NCI-H1092 (cell line): ENCODE results near the gene MBD5.

Source experiments
- DNase-seq: peaks from one replicate; lab custom pipeline; 2025; lab: John Stamatoyannopoulos, UW

Gene MBD5

GRCh38 chr2:148221926-148222325 is 201.0 kb downstream of the MBD5 start:
- no peak for DNase-seq

DNA sequence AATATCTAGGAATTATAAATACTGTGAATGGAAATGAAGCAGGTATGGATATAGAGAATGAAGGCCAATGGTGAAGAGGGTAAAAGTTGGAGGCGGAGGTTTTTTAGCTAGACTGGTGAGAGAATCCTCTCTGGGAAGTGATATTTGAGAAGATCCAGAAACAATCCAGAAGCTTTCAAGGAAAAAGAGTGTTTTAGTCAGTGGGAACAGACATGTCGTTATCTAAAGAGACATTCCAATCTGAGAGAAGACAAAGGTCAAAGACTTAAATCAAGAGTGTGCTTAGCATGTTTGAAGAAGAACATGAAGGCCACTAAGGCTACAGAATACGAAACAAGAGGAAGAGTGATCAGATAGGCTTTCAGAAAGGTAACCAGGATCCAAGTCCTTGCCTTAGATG is 211.0 kb downstream of the MBD5 start:
- DNase-seq, result no peak

DNA sequence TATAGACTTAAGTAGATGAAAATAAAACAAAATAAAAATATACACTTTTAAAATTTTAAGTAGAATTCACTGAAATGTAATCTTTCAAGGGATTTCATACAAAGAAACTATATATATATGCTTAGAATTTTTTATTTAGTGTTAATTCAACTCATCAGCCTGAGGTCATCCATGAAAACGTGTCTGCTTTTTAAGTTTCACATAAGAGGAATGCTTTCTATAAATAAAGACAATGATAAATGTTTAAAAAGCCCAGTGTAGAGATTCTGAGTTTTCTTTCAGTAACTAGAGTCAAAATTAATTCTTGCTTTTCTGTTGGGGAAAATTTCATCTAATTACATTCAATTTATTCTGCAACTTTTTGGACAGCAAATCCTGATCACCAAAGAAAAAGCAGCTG is 213.3 kb downstream of the MBD5 start:
- no peak for DNase-seq

DNA sequence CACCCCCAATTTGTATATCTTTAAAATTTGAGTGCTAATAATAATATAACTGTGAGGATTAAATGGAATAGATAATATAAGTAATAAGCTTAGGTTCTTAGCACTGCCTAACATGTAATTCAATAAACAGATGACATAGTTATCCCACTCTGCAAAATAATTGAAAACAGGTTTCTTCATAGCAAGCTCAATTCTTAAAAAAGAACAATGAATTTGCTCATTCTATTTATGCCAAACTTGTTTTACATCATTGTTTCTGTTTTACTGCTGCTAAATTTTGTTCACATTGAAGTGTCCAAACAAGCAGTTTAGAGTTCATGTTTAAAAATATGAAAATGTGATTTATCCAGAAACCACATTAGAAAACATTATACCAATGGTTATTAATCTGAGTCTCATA is 217.0 kb downstream of the MBD5 start:
- DNase-seq, result no peak

- DNase-seq, result no peak
Observed at GRCh38 chr2:148238561-148238960, 217.7 kb downstream of the MBD5 start.

DNA sequence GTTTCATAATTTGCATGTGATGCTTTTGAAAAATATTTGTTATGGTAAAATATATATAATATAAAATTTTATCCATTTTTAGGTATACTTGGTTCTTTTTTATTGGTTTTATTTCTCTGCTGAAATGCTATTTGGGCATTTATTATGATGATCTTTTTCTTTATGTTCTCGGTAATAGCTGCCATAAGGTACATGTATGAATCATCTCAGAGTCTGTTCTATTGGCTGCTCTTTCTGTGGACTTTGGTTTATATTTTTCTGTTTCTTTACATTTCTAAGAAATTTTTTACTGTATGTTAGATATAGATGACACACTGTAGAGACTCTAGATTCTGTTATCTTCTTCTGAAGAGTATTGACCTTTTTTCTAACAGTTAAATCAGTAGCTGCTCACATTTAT is 219.9 kb downstream of the MBD5 start:
- DNase-seq, result no peak

- no peak for DNase-seq
Observed at GRCh38 chr2:148244593-148245292, 223.9 kb downstream of the MBD5 start.

DNA sequence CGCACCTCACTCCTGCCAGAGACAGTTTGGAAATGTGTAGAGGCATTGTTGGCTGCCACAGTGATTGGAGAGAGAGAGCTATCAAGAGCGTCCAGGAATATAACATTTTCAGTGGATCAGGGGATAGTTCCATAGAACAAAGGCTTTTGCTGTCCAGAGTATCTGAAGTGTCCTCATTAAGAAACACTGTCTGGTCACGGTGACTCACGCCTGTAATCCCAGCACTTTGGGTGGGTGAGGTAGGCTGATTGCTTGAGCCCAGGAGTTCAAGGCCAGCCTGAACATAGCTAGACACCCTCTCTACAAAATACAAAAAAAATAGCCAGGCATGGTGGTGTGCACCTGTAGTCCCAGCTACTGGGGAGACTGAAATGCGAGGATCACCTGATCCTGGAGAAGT is 231.1 kb downstream of the MBD5 start:
- no peak for DNase-seq

DNA sequence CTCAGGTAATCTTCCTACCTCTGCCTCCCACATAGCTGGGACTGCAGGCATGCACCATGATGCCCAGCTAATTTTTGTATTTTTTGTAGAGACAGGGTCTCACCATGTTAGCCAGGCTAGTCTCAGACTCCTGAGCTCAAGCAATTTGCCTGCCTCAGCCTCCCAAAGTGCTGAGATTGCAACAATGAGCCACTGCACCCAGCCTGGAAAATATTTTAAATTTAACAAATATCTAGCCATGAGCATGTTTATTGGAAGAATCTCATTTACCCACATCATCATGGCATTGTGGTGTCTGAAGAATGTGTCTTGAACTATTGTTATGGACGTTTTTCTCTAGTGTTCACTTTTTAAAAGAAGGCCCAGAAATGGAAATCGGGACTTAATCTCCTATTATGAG is 231.8 kb downstream of the MBD5 start:
- DNase-seq, result no peak

- DNase-seq, result no peak
Observed at GRCh38 chr2:148253685-148254084, 232.8 kb downstream of the MBD5 start.

DNA sequence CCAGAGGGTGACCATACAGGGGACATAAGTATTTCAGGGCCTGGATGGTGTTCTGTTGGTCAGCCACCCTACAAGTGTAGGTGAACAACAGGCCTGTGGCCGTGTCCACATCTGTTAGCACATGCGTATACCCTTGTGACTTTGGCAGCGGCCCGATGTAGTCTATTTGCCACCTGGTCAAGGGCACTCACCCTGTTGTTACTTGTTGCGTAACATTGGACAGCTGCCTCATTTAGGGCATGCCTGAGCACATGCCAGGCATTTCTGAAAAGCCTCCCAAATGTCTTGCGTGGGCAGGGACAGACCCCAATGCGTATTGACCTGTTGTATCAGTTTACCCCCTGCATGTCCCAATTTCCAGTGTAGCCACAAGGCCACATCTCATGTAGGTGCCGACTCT is 235.0 kb downstream of the MBD5 start:
- no peak for DNase-seq

DNA sequence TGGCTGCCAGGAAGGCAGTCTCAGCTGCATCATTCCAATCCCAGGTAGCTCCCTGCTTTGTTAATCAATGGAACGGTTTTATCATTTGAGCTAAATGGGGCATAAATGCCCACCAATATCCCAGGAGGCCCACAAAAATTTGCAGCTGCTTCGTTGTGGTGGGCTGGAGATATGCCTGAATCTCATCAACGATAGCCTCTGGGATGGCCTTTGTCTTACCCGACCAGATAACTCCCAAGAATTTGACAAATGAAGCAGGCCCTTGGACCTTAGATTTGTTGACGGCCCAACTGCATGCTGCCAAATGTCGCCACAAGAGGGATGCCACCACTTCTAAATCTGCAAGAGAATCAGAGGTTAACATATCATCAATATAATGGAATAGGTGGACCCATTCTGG is 236.4 kb downstream of the MBD5 start:
- DNase-seq, result no peak

DNA sequence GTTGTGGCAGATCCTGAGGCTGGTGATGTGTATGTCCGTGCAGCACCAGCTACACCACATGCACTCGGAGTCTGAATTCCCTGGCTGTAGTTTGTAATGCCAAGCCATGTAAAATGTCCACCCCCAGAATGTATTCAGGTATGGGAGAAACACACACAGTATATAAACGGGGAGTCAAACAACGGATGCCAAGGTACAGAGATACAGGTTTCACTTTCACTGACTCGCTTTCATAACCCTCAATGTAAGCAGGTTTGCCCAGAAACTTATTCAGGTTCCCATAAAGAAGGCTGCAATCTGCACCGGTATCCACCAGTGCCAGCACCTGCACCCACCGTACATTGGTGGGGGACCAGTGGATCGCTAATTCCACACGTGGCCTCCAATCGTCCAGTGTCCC is 237.2 kb downstream of the MBD5 start:
- DNase-seq, result no peak

GRCh38 chr2:148259674-148260073 is 238.8 kb downstream of the MBD5 start:
- no peak for DNase-seq

GRCh38 chr2:148263890-148264289 is 243.0 kb downstream of the MBD5 start:
- no peak for DNase-seq

DNA sequence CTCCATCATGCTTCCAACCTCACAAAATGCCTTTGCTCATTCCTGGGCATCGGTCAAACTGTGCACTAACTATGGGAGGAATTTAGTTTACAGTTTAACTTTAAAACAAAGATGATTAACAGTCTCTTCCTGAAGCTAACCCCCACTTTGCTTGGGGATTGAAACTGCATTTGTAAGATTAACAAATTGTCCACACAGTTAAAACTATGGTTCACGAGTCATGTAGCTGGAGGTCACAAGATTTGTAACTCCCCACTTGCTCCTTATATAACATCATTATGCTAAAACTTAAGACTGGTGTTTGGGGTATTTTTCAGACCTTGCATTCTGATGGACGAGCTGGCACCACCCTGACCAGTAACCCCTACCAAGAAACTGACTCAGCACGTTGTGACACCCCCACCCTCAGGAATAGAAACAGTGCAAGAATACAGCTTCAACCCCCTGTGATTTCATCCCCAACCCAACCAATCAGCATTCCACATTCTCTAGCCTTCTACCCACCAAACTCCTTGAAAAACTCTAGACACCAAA is 252.3 kb downstream of the MBD5 start:
- no peak for DNase-seq

DNA sequence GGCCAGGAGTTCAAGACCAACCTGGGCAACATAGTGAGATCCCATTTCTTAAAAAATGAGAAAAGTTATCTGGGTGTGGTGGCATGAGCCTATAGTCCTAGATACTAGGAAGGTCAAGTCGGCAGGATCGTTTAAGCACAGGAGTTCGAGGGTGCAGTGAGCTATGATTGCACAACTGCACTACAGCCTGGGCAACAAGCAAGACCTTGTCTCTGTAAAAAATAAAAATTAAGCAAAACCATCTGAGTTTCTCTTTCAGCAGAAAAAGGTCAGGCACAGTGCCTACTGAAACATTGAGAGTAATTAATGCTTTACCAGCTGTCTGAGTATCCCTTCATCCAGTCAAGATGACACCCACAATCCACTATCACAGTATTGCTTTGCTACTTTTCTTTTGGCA is 258.3 kb downstream of the MBD5 start:
- no peak for DNase-seq

DNA sequence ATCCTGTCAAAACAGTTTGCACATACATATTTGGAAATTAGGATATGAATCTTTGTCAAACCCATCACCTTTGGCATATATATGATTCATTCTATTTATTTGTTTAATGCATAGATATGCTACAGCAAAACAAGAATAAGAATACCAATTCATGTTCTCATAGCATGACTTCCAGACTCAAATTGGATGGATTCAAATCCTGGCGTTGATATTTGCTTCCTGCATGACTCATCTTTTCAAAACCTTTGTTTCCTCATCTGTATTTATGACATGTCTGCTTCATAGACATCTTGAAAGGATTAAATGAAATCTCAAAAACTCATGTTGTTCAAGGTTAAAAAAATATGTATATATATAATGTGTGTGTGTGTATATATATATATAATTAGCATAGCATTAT is 261.3 kb downstream of the MBD5 start:
- DNase-seq, result no peak

- DNase-seq, result no peak
Observed at GRCh38 chr2:148292431-148292830, 271.5 kb downstream of the MBD5 start.

DNA sequence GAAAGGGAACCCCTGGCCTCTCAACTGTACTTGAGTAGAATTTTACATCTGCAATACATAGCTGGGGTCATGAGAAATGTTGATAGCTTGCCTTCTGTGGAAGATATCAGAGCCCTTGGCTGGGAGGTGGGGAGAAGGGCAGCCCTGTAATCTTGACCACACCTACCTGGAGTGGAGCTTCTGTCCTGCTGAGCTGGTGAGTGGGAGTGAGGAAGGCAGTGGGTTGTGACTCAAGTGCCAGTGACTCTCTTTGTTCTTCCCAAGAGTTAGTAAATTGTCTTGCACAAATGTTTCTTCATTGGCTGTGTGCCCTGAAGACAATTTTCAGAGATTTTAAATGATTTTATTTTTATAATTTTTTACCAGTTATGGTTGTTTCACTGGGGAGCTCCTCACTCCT is 277.3 kb downstream of the MBD5 start:
- DNase-seq, result no peak

- no peak for DNase-seq
Observed at GRCh38 chr2:148299616-148300015, 278.7 kb downstream of the MBD5 start.

DNA sequence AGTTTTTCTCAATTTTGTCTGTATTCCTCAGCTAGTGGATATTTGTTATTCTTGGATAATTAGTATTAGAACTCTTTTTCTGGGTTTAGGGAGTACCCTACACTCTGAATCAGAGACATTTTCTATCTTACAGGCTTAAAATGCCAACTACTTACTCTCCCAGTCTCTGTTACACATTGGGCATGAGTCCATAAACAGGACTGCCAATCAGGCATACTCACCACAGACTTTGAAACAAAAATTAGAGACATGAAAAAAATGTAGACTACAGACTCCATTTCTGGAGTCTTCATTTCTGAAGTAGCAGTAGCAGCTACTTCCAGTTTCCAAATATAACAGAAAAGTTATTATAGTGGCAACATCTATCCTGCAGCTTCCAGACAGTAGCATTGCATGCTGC is 279.7 kb downstream of the MBD5 start:
- no peak for DNase-seq

DNA sequence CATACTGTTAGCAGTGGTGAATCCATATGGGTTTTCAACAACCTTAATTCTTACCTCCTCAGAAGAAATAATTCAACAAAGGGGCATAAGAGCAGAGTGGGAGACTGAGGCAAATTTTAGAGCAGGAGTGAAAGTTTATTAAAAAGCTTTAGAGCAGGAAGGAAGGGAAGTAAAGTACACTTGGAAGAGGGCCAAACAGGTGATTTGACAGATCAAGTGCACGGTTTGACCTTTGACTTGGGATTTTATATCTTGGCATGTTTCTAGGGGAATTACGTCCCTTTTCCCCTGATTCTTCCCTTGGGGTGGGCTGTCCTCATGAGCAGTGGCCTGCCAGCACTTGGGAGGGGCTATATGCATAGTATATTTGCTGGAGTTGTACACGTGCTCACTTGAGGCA is 280.5 kb downstream of the MBD5 start:
- no peak for DNase-seq

DNA sequence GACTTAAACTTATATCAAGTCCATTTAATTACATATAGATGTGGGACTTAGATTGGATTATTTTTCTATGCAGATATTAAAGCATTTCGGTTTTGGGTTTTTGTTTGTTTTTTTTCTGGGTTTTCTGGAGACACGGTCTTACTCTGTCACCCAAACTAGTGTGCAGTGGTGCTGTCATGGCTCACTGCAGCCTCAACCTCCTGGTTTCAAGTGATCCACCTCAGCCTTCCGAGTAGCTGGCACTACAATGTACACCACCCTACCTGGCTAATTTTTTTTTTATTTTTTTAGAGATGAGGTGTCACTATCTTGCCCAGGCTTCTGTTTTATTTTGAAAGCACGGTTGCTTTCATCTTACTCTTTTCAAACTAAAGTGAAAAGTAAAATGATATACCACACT is 281.6 kb downstream of the MBD5 start:
- DNase-seq, result no peak
